Stomach smooth muscle (tissue), 2 donors: ENCODE measurements around the gene MAP4K1.
"Not testable (repeated sequence)": the region's sequence is repeated elsewhere in the genome, so short reads cannot be mapped to it uniquely, and the experiment has no call there.

ENCODE experiments used
- H3K27ac ChIP-seq: one replicate; pipeline ENCODE4 v1.7.0; 2013; ENCODE audit warnings: mild to moderate bottlenecking, low read length, inconsistent platforms
- H3K27me3 ChIP-seq, 2 donors: one replicate each; pipeline ENCODE4 v1.7.0; 2013; ENCODE audit warnings: low read length in 2 of 2; ENCODE audit not compliant: insufficient read depth in 2 of 2, control insufficient read depth in 1 of 2
- H3K36me3 ChIP-seq, 2 donors: one replicate each; pipeline ENCODE4 v1.7.0; 2013; ENCODE audit warnings: low read length in 2 of 2; ENCODE audit not compliant: control insufficient read depth in 2 of 2, insufficient read depth in 2 of 2
- H3K4me1 ChIP-seq: one replicate; pipeline ENCODE4 v1.7.0; 2013; ENCODE audit warnings: low read length; ENCODE audit not compliant: control insufficient read depth, insufficient read depth
- H3K4me3 ChIP-seq, 2 donors: one replicate each; pipeline ENCODE4 v1.7.0; 2013; ENCODE audit warnings: low read length in 2 of 2
- H3K9ac ChIP-seq, 2 donors: one replicate each; pipeline ENCODE4 v1.7.0; 2013; ENCODE audit warnings: low read length in 2 of 2, mild to moderate bottlenecking in 1 of 2
- H3K9me3 ChIP-seq, 2 donors: one replicate each; pipeline ENCODE4 v1.7.0; 2013; ENCODE audit warnings: low read length in 2 of 2; ENCODE audit not compliant: control insufficient read depth in 2 of 2
- donor health status: healthy.
- donor health status: Pancreatic carcinoma.

MAP4K1 gene

GRCh38 chr19:38554676-38555141 lies 63.0 kb downstream of the MAP4K1 start:
- peaks cover 0 to 2% of the 10 kb centered on the region in 2 donors for H3K27me3 ChIP-seq
- no peak overlapping the region for H3K4me3 ChIP-seq
- no peaks in the 10 kb centered on the region for H3K4me1 ChIP-seq
- H3K9ac ChIP-seq, result no peak overlapping the region
- H3K36me3 ChIP-seq, result no peaks in the 10 kb centered on the region
- no peak overlapping the region for H3K27ac ChIP-seq
- H3K9me3 ChIP-seq, result no peaks in the 10 kb centered on the region

- not testable (repeated sequence) for H3K9ac ChIP-seq, H3K4me3 ChIP-seq, H3K9me3 ChIP-seq, H3K36me3 ChIP-seq, H3K27me3 ChIP-seq, H3K4me1 ChIP-seq, H3K27ac ChIP-seq
Measured at GRCh38 chr19:38553239-38553638, 64.5 kb downstream of the MAP4K1 start.

DNA sequence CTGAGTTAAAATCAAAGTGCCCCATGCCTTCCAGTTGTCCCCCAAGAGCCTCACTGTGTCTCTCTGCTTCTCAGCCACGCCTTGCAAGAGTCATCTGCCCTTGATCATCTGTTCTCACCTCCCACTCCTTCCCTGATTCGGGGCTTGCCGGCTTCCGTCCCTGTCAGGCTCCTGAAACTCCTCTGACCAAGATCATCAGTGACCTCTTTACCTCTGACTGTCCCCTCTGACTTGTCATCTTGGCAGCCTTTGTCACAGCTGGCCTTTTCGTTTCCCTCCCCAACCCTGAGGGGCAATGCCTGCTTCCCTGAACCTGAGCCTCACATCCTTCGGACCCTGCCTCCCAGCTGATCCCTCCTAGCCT lies 66.3 kb downstream of the MAP4K1 start:
- no peak overlapping the region for H3K27ac ChIP-seq
- no peaks in the 10 kb centered on the region for H3K9me3 ChIP-seq
- H3K4me1 ChIP-seq, result no peaks in the 10 kb centered on the region
- no peak overlapping the region for H3K9ac ChIP-seq
- H3K27me3 ChIP-seq, result no peaks in the 10 kb centered on the region
- no peaks in the 10 kb centered on the region for H3K36me3 ChIP-seq
- no peak overlapping the region for H3K4me3 ChIP-seq

- Histone ChIP-seq H3K36me3 (no peaks in the 10 kb centered on the region), H3K27ac (no peak overlapping the region), H3K4me1 (no peaks in the 10 kb centered on the region), H3K9ac (no peak overlapping the region), H3K27me3 (no peaks in the 10 kb centered on the region), H3K4me3 (no peak overlapping the region), H3K9me3 (no peaks in the 10 kb centered on the region)
Measured at GRCh38 chr19:38550376-38550775, 67.4 kb downstream of the MAP4K1 start.

- Histone ChIP-seq H3K9ac (no peak overlapping the region), H3K9me3 (no peaks in the 10 kb centered on the region), H3K36me3 (no peaks in the 10 kb centered on the region)
Measured at GRCh38 chr19:38549942-38550341, 67.8 kb downstream of the MAP4K1 start.

GRCh38 chr19:38549061-38549460 lies 68.7 kb downstream of the MAP4K1 start:
- no peaks in the 10 kb centered on the region for H3K36me3 ChIP-seq
- no peak overlapping the region for H3K27ac ChIP-seq
- peaks cover 3% of the 10 kb centered on the region for H3K4me1 ChIP-seq
- no peaks in the 10 kb centered on the region for H3K27me3 ChIP-seq
- no peak overlapping the region for H3K9ac ChIP-seq
- no peaks in the 10 kb centered on the region for H3K9me3 ChIP-seq
- H3K4me3 ChIP-seq, result no peak overlapping the region

More at GRCh38 chr19:38549942-38550341, 67.8 kb downstream of the MAP4K1 start:
- no peaks in the 10 kb centered on the region for H3K27me3 ChIP-seq
- no peaks in the 10 kb centered on the region for H3K4me1 ChIP-seq
- H3K4me3 ChIP-seq, result no peak overlapping the region
- H3K27ac ChIP-seq, result no peak overlapping the region

DNA sequence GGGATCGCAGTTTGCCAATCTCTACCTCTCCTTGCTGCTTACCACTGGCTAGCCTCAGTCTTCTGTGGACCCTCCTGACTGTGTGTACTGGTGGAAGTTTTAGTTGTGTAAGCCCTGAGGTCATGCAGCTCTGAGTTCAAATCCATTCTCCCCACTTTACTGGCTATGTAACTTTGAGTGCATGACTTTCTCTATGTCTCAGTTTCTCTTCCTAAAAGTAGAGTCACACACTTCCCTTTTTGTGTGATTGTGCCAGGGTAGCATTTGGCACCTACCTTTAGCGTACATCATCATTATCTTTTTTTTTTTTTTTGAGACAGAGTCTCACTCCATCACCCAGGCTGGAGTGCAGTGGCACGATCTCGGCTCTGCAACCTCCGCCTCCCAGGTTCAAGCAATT lies 70.3 kb downstream of the MAP4K1 start:
- Histone ChIP-seq H3K27me3 (no peaks in the 10 kb centered on the region), H3K4me1 (peaks cover 7% of the 10 kb centered on the region), H3K9ac (no peak overlapping the region), H3K4me3 (no peak overlapping the region), H3K27ac (no peak overlapping the region), H3K9me3 (no peaks in the 10 kb centered on the region), H3K36me3 (no peaks in the 10 kb centered on the region)

- no peak overlapping the region for H3K27ac ChIP-seq
- no peaks in the 10 kb centered on the region for H3K9me3 ChIP-seq
- H3K4me1 ChIP-seq, result peaks cover 7% of the 10 kb centered on the region
- no peaks in the 10 kb centered on the region for H3K27me3 ChIP-seq
- H3K36me3 ChIP-seq, result no peaks in the 10 kb centered on the region
- no peak overlapping the region for H3K9ac ChIP-seq
- H3K4me3 ChIP-seq, result no peak overlapping the region
Measured at GRCh38 chr19:38545596-38545995, 72.2 kb downstream of the MAP4K1 start.

GRCh38 chr19:38544569-38545315 lies 73.0 kb downstream of the MAP4K1 start:
- Histone ChIP-seq H3K9ac (no peak overlapping the region), H3K36me3 (no peaks in the 10 kb centered on the region), H3K27ac (no peak overlapping the region), H3K4me1 (peaks cover 7% of the 10 kb centered on the region), H3K9me3 (no peaks in the 10 kb centered on the region), H3K27me3 (no peaks in the 10 kb centered on the region), H3K4me3 (no peak overlapping the region)

DNA sequence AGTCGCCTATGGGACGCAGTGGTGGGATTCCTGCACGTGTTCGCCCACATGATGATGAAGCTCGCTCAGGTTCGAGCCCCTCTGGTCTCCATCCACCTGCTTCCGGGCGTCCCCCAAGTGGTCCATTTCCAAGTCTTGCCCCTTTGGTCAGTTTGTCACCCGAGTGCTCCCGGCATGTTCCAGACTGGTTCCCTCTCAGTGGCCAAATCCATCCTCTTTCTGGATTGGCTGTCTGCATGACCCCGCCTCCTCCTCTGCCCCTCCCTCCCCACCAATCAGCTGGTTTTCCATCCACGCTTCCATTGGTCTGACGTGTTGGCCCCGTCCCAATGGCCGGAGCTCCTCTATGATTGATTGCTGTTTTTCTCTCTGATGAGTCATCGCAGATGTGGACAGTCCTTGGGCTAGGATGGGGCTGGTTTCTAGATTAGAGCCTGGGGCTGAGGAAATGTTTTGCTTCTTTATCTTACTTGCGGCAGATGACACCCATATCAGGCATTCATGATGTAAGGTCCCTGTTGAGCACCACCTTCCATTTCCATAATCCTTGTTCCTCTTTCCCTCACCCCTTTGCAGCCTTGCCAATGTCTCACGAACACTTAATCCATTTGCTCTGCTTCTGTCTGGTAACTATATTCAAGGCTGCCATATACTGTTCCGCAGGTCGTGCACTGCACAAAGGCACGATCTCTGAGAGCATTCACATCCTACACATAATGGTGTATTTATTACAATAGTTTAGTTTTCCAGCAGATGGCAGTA lies 73.8 kb downstream of the MAP4K1 start:
- no peaks in the 10 kb centered on the region for H3K9me3 ChIP-seq
- no peaks in the 10 kb centered on the region for H3K27me3 ChIP-seq
- no peaks in the 10 kb centered on the region for H3K36me3 ChIP-seq
- H3K4me3 ChIP-seq, result peak overlapping the region in 1 of 2 donors; percentile 58
- no peak overlapping the region for H3K9ac ChIP-seq
- H3K27ac ChIP-seq, result no peak overlapping the region
- peaks cover 7% of the 10 kb centered on the region for H3K4me1 ChIP-seq

- Histone ChIP-seq H3K36me3 (no peaks in the 10 kb centered on the region), H3K9me3 (no peaks in the 10 kb centered on the region), H3K27ac (no peak overlapping the region), H3K27me3 (no peaks in the 10 kb centered on the region), H3K9ac (no peak overlapping the region), H3K4me3 (no peak overlapping the region), H3K4me1 (peaks cover 7% of the 10 kb centered on the region)
Measured at GRCh38 chr19:38543286-38543806, 74.4 kb downstream of the MAP4K1 start.
